Measurements from ENCODE around the gene TTLL13.
"Not testable (repeated sequence)": the region's sequence is repeated elsewhere in the genome, so short reads cannot be mapped to it uniquely, and the experiment has no call there.

Gene TTLL13

GRCh38 chr15:90294601-90295269 lies 45.4 kb downstream of the TTLL13 start:
- no peak overlapping the region for H3K4me3 ChIP-seq (ENCODE audit: low read depth in 1 of 2, low read length in 2 of 2)
- H3K27me3 ChIP-seq (ENCODE audit: control insufficient read depth in 1 of 2, insufficient read depth in 2 of 2, low read length in 2 of 2): no peaks in the 10 kb centered on the region
- H3K36me3 ChIP-seq (ENCODE audit: insufficient read depth, low read length): no peaks in the 10 kb centered on the region
- no peak overlapping the region for H3K27ac ChIP-seq (ENCODE audit: low read depth, low read length)
- no peaks in the 10 kb centered on the region for H3K9me3 ChIP-seq (ENCODE audit: low read length)
- no peak overlapping the region for H3K9ac ChIP-seq (ENCODE audit: low read length)
- H3K4me1 ChIP-seq (ENCODE audit: insufficient read depth, low read length): no peaks in the 10 kb centered on the region

- Histone ChIP-seq H3K36me3 (ENCODE audit: insufficient read depth, low read length) (no peaks in the 10 kb centered on the region), H3K27me3 (ENCODE audit: control insufficient read depth in 1 of 2, insufficient read depth in 2 of 2, low read length in 2 of 2) (no peaks in the 10 kb centered on the region), H3K27ac (ENCODE audit: low read depth, low read length) (no peak overlapping the region), H3K9me3 (ENCODE audit: low read length) (no peaks in the 10 kb centered on the region), H3K4me3 (ENCODE audit: low read depth in 1 of 2, low read length in 2 of 2) (no peak overlapping the region), H3K4me1 (ENCODE audit: insufficient read depth, low read length) (no peaks in the 10 kb centered on the region), H3K9ac (ENCODE audit: low read length) (no peak overlapping the region)
Observed at GRCh38 chr15:90295270-90295648, 45.9 kb downstream of the TTLL13 start.

DNA sequence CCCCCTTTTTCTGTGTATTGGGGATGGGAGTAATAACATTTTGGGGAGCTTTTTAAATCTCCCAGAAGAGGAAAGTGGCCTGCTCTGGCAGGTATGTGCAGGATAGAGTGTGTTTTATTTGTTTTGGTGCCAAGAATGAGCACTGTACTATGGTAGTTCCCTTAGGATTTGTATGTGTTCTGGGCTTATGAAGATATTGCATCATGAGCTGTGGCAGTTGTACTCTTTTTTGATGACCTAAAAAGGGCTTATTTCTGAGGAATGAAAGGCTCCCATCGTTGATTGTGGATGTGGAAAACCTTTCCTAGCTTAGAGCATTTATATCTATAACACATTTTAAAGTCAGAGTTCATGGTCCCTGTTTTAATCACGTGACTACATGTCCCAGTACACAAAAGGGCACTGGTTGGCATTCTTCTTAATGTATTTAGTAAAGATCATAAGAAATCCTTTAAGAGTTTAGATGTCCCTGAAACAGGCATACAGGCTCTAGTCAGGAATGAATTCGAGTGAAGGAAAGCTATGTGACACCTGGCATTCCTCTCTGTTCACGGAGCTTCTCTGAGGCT lies 47.0 kb downstream of the TTLL13 start:
- not testable (repeated sequence) for H3K9me3 ChIP-seq (ENCODE audit: low read length); H3K27ac ChIP-seq (ENCODE audit: low read depth, low read length); H3K4me3 ChIP-seq (ENCODE audit: low read depth in 1 of 2, low read length in 2 of 2); H3K9ac ChIP-seq (ENCODE audit: low read length); H3K36me3 ChIP-seq (ENCODE audit: insufficient read depth, low read length); H3K4me1 ChIP-seq (ENCODE audit: insufficient read depth, low read length); H3K27me3 ChIP-seq (ENCODE audit: control insufficient read depth in 1 of 2, insufficient read depth in 2 of 2, low read length in 2 of 2)

- Histone ChIP-seq H3K27ac (ENCODE audit: low read depth, low read length) (no peak overlapping the region), H3K27me3 (ENCODE audit: control insufficient read depth in 1 of 2, insufficient read depth in 2 of 2, low read length in 2 of 2) (no peaks in the 10 kb centered on the region), H3K4me1 (ENCODE audit: insufficient read depth, low read length) (no peaks in the 10 kb centered on the region), H3K9ac (ENCODE audit: low read length) (no peak overlapping the region), H3K9me3 (ENCODE audit: low read length) (no peaks in the 10 kb centered on the region), H3K4me3 (ENCODE audit: low read depth in 1 of 2, low read length in 2 of 2) (no peak overlapping the region), H3K36me3 (ENCODE audit: insufficient read depth, low read length) (no peaks in the 10 kb centered on the region)
Observed at GRCh38 chr15:90297021-90297420, 47.7 kb downstream of the TTLL13 start.

- H3K27ac ChIP-seq (ENCODE audit: low read depth, low read length): no peak overlapping the region
- no peak overlapping the region for H3K9ac ChIP-seq (ENCODE audit: low read length)
Observed at GRCh38 chr15:90300541-90300940, 51.2 kb downstream of the TTLL13 start.

GRCh38 chr15:90300988-90301706 lies 51.8 kb downstream of the TTLL13 start:
- H3K4me1 ChIP-seq (ENCODE audit: insufficient read depth, low read length): peaks cover 2% of the 10 kb centered on the region
- H3K9me3 ChIP-seq (ENCODE audit: low read length): no peaks in the 10 kb centered on the region
- H3K36me3 ChIP-seq (ENCODE audit: insufficient read depth, low read length): no peaks in the 10 kb centered on the region
- H3K9ac ChIP-seq (ENCODE audit: low read length): no peak overlapping the region
- no peaks in the 10 kb centered on the region for H3K27me3 ChIP-seq (ENCODE audit: control insufficient read depth in 1 of 2, insufficient read depth in 2 of 2, low read length in 2 of 2)
- no peak overlapping the region for H3K4me3 ChIP-seq (ENCODE audit: low read depth in 1 of 2, low read length in 2 of 2)
- no peak overlapping the region for H3K27ac ChIP-seq (ENCODE audit: low read depth, low read length)

More at GRCh38 chr15:90300541-90300940, 51.2 kb downstream of the TTLL13 start:
- no peaks in the 10 kb centered on the region for H3K27me3 ChIP-seq (ENCODE audit: control insufficient read depth in 1 of 2, insufficient read depth in 2 of 2, low read length in 2 of 2)
- H3K4me3 ChIP-seq (ENCODE audit: low read depth in 1 of 2, low read length in 2 of 2): no peak overlapping the region
- no peaks in the 10 kb centered on the region for H3K36me3 ChIP-seq (ENCODE audit: insufficient read depth, low read length)
- H3K9me3 ChIP-seq (ENCODE audit: low read length): no peaks in the 10 kb centered on the region
- H3K4me1 ChIP-seq (ENCODE audit: insufficient read depth, low read length): no peaks in the 10 kb centered on the region

DNA sequence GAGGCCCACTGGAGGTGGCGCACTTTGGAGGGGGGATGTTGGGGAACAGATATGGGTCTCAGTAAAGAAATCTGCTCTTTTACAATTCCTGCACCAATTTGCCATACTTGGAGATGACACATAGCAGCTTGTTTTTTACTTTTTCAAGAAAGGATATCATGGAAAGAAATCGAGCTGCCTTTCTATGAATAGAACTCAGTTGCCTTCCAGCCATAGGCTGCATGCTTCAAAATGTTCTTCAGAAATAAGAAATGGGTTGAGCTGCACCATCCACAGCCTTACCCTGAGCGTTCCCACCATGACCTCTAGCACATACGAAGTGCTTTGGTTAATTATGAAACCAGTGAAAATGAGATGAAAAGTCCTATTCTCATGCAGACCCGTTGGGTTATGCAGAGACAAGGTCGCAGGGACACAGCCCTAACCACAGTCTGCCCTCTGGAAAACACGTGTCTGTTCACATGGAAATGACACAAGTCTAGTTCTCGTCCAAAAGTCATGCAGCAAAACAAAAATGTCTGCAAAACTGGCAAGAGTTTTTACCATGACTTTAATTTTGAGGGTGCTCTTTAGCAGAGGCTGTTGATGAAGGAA lies 52.4 kb downstream of the TTLL13 start:
- H3K9ac ChIP-seq (ENCODE audit: low read length): no peak overlapping the region
- H3K36me3 ChIP-seq (ENCODE audit: insufficient read depth, low read length): no peaks in the 10 kb centered on the region
- no peaks in the 10 kb centered on the region for H3K27me3 ChIP-seq (ENCODE audit: control insufficient read depth in 1 of 2, insufficient read depth in 2 of 2, low read length in 2 of 2)
- H3K27ac ChIP-seq (ENCODE audit: low read depth, low read length): no peak overlapping the region
- peaks cover 4% of the 10 kb centered on the region for H3K4me1 ChIP-seq (ENCODE audit: insufficient read depth, low read length)
- H3K9me3 ChIP-seq (ENCODE audit: low read length): no peaks in the 10 kb centered on the region
- H3K4me3 ChIP-seq (ENCODE audit: low read depth in 1 of 2, low read length in 2 of 2): no peak overlapping the region

DNA sequence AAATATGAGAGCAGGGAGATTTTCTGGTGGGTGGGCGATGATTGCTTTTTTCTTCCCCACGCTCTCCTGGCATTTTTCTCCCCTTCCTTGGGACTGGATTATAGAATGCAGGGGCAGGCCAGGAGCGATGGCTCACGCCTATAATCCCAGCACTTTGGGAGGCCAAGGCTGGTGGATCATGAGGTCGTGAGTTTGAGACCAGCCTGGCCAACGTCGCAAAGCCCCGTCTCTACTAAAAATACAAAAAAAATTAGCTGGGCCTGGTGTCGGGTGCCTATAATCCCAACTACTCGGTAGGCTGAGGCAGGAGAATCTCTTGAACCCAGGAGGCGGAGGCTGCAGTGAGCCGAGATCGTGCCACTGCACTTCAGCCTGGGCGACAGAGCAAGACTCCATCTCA lies 56.0 kb downstream of the TTLL13 start:
- H3K4me3 ChIP-seq (ENCODE audit: low read depth in 1 of 2, low read length in 2 of 2); H3K4me1 ChIP-seq (ENCODE audit: insufficient read depth, low read length); H3K27ac ChIP-seq (ENCODE audit: low read depth, low read length); H3K9ac ChIP-seq (ENCODE audit: low read length); H3K9me3 ChIP-seq (ENCODE audit: low read length); H3K36me3 ChIP-seq (ENCODE audit: insufficient read depth, low read length); H3K27me3 ChIP-seq (ENCODE audit: control insufficient read depth in 1 of 2, insufficient read depth in 2 of 2, low read length in 2 of 2): not testable (repeated sequence)

DNA sequence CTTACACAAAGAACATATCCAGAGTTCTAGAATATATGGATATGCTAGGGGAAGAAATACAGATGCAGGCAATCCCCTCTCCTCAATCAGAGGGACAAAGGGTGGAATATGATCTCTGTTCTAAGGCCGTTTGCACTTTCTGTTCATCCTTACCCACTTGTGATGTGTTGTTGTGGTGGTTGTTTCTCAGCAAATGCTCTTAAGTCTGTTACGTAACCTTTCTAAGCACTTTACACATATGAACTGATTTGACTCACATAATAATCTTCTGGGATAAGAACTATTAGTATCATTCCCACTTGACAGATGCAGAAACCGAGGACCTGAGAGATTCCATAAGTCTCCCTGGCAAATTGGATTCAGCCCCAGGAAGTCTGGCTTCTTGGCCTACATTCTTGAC lies 56.6 kb downstream of the TTLL13 start:
- no peaks in the 10 kb centered on the region for H3K9me3 ChIP-seq (ENCODE audit: low read length)
- no peak overlapping the region for H3K9ac ChIP-seq (ENCODE audit: low read length)
- peaks cover 4% of the 10 kb centered on the region for H3K4me1 ChIP-seq (ENCODE audit: insufficient read depth, low read length)
- no peaks in the 10 kb centered on the region for H3K27me3 ChIP-seq (ENCODE audit: control insufficient read depth in 1 of 2, insufficient read depth in 2 of 2, low read length in 2 of 2)
- no peaks in the 10 kb centered on the region for H3K36me3 ChIP-seq (ENCODE audit: insufficient read depth, low read length)
- no peak overlapping the region for H3K4me3 ChIP-seq (ENCODE audit: low read depth in 1 of 2, low read length in 2 of 2)
- peak overlapping the region; percentile 24 for H3K27ac ChIP-seq (ENCODE audit: low read depth, low read length)

GRCh38 chr15:90306560-90306959 lies 57.2 kb downstream of the TTLL13 start:
- Histone ChIP-seq H3K9ac (ENCODE audit: low read length) (no peak overlapping the region), H3K9me3 (ENCODE audit: low read length) (no peaks in the 10 kb centered on the region), H3K27ac (ENCODE audit: low read depth, low read length) (peak overlapping the region; percentile 24), H3K4me3 (ENCODE audit: low read depth in 1 of 2, low read length in 2 of 2) (no peak overlapping the region), H3K36me3 (ENCODE audit: insufficient read depth, low read length) (no peaks in the 10 kb centered on the region), H3K4me1 (ENCODE audit: insufficient read depth, low read length) (peaks cover 4% of the 10 kb centered on the region), H3K27me3 (ENCODE audit: control insufficient read depth in 1 of 2, insufficient read depth in 2 of 2, low read length in 2 of 2) (no peaks in the 10 kb centered on the region)

- H3K4me1 ChIP-seq (ENCODE audit: insufficient read depth, low read length): peaks cover 4% of the 10 kb centered on the region
- no peak overlapping the region for H3K27ac ChIP-seq (ENCODE audit: low read depth, low read length)
- no peak overlapping the region for H3K4me3 ChIP-seq (ENCODE audit: low read depth in 1 of 2, low read length in 2 of 2)
- H3K27me3 ChIP-seq (ENCODE audit: control insufficient read depth in 1 of 2, insufficient read depth in 2 of 2, low read length in 2 of 2): no peaks in the 10 kb centered on the region
- H3K36me3 ChIP-seq (ENCODE audit: insufficient read depth, low read length): no peaks in the 10 kb centered on the region
- no peak overlapping the region for H3K9ac ChIP-seq (ENCODE audit: low read length)
- no peaks in the 10 kb centered on the region for H3K9me3 ChIP-seq (ENCODE audit: low read length)
Observed at GRCh38 chr15:90307661-90308060, 58.3 kb downstream of the TTLL13 start.

Data from muscle layer of colon (tissue), 2 donors.